HEK293 (cell line): ENCODE measurements around the gene OXNAD1.

ENCODE experiments used
- PATZ1 ChIP-seq: fragments of 450-650 bp; formaldehyde crosslinking; IDR thresholded peaks from 2 replicates; pipeline ENCODE4 v1.5.1; 2016; ENCODE audit warnings: missing biosample characterization, missing genetic modification characterization
- ZNF292 ChIP-seq: fragments of 450-650 bp; formaldehyde crosslinking; IDR thresholded peaks from 2 replicates; pipeline ENCODE4 v1.5.1; 2016; ENCODE audit warnings: low read depth, missing biosample characterization, missing genetic modification characterization, borderline replicate concordance
- ZNF311 ChIP-seq: fragments of 450-650 bp; formaldehyde crosslinking; IDR thresholded peaks from 2 replicates; pipeline ENCODE4 v1.5.1; 2017; ENCODE audit warnings: missing biosample characterization, missing genetic modification characterization, borderline replicate concordance
- ZNF513 ChIP-seq: fragments of 450-650 bp; IDR thresholded peaks from 2 replicates; pipeline ENCODE4 v1.5.1; 2018; ENCODE audit warnings: missing biosample characterization, missing genetic modification characterization
- ZNF660 ChIP-seq: fragments of 450-650 bp; IDR thresholded peaks from 2 replicates; pipeline ENCODE4 v1.5.1; 2018; ENCODE audit warnings: missing biosample characterization, mild to moderate bottlenecking, missing genetic modification characterization
- ZNF837 ChIP-seq: fragments of 450-650 bp; formaldehyde crosslinking; IDR thresholded peaks from 2 replicates; pipeline ENCODE4 v1.5.1; 2016; ENCODE audit warnings: missing biosample characterization, missing genetic modification characterization
- TF ChIP-seq, protein P1 (sequence below): fragments of 450-650 bp; formaldehyde crosslinking; IDR thresholded peaks from 2 replicates; pipeline ENCODE4 v1.5.1; 2016; ENCODE audit warnings: missing biosample characterization, missing genetic modification characterization
- TF ChIP-seq, protein P2 (sequence below): fragments of 450-650 bp; formaldehyde crosslinking; IDR thresholded peaks from 2 replicates; pipeline ENCODE4 v1.5.1; 2016; ENCODE audit warnings: missing biosample characterization, missing genetic modification characterization

DNA sequence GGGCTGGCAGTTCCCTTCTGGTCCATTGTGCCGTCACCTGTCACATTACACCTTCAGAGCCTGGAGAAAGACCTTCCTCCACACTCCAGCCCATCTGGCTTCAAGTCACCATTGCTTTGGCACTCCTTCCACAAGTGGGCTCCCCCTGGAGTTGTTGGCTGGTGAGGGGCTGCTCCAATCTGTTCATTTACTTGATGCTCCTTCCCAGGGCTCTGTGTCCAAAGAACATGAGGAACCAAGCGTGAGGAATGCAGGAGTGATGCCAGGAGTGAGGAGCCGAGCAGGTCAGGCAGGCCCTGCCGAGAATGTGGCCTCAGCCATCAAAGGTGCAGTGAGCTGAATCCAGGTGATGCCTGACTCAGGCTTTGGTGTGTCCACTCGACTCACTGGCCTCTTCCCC is 57.2 kb downstream of the OXNAD1 start:
- TF ChIP-seq ZNF660 (no peak), ZNF837 (tag by site-specific recombination) (no peak), ZNF513 (tag by site-specific recombination) (no peak), ZNF292 (no peak), ZNF311 (tag by site-specific recombination) (no peak), PATZ1 (tag by site-specific recombination) (no peak)
- TF ChIP-seq, protein P1, sequence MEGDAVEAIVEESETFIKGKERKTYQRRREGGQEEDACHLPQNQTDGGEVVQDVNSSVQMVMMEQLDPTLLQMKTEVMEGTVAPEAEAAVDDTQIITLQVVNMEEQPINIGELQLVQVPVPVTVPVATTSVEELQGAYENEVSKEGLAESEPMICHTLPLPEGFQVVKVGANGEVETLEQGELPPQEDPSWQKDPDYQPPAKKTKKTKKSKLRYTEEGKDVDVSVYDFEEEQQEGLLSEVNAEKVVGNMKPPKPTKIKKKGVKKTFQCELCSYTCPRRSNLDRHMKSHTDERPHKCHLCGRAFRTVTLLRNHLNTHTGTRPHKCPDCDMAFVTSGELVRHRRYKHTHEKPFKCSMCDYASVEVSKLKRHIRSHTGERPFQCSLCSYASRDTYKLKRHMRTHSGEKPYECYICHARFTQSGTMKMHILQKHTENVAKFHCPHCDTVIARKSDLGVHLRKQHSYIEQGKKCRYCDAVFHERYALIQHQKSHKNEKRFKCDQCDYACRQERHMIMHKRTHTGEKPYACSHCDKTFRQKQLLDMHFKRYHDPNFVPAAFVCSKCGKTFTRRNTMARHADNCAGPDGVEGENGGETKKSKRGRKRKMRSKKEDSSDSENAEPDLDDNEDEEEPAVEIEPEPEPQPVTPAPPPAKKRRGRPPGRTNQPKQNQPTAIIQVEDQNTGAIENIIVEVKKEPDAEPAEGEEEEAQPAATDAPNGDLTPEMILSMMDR (tag by site-specific recombination), result no peak
- TF ChIP-seq, protein P2, sequence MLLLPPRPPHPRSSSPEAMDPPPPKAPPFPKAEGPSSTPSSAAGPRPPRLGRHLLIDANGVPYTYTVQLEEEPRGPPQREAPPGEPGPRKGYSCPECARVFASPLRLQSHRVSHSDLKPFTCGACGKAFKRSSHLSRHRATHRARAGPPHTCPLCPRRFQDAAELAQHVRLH (tag by site-specific recombination), result no peak
